ENCODE results near the gene CDIP1.
A peak's percentile ranks its signal among the peaks of the same experiment; 100 is the strongest.

The CDIP1 gene

DNA sequence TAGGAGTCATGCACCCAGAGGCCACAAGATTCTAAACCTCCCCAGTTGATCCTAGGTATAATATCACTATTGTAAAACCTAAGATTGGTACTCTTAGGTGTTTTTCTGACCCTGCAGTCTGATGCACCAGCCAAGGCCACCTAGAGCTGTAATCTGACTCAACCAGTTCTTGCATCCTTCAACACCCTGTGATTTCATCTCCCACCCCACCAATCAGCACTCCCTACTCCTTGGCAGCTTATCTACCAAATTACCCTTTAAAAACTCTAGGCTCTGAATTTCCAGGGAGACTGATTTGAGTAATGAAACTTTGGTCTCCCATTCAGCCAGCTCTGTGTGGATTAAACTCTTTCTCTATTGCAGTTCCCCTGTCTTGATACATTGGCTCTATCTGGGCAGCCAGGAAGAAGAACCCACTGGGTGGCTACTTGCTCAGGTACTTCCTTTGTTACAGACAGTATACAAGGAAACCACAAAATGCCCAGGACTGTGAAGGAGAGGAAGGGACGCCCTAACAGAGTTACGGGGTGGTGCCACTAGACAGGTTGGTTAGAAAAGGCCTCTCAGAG, 1.2 kb upstream of the CDIP1 start:
- no peak for DNase-seq (ENCODE audit: low read depth)

DNA sequence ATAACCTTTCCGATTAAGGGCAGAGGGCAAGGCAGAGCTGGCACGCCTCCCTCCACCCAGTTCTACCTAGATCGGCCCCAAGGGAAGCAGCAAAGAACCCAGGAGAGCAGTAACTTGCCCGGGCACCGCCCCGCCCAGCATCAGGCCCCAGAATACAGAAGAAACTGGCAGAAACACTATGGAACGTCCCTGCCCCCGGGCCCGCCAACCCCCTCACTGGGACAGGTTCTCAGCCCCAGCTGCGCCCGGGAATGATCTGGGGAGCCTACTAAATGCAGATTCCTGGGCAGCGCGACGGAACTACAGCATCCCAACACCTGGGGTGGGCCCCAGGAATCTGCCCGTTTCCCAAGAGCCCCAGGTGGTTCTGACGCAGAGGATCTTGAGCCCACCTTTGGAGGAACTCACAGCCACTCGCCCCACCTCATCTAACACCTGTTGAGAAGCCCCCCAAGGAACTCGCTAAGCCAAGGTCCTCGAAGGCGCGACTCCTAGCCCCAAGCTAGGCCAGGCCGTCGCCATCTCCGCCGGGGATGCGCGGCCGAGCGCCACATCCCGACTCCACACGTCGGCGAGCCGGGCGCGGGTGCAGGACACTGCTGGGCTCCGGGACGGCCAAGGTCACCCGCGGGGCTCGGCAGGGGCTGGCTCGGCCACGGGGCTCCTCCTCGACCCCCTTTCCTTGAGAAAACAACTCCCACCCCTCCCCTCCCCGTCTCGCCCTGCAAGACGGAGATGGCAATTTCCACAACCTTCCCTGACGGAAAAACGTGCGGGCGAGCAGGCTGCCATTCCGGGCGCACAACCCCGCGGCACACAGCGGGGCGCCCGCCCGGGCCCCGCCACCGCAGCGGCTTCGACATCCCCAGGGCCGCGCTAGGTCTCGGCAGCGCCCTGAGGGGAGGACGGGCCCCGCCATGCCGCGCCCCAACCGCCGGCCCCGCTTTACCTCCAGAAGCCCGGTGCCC, 913 bp downstream of the CDIP1 start:
- DNase-seq (ENCODE audit: low read depth), result no peak

DNA sequence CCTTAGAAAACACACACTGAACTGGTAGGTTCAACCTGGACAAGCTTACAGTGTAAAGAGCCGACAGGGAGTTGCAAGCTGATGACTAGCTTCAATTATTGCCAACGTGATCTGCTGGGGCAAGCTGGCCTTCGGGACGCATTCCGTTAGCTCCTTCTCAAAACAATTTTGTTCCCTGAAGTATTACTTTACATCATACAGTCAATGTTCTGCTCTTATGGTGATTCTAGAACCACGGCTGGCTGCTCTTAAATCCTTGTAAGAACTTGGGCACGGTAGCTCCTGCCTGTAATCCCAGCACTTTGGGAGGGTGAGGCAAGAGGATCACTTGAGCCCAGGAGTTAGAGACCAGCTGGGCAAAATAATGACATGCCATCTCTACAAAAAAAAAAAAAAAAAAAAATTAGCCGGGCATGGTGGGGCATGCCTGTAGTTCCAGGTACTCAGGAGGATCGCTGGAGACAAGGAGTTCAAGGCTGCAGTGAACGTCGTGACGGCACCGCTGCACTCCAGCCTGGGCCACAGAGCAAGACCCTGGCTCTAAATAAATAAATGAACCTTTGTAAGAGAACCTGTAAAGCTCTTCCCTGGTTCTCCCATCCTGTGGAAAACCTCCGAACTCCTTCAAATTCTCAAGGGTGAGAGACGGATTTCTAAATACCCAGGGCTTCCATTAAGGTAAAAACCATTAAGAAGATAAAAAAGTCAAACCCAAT, 2.0 kb downstream of the CDIP1 start:
- no peak for DNase-seq (ENCODE audit: low read depth)

DNA sequence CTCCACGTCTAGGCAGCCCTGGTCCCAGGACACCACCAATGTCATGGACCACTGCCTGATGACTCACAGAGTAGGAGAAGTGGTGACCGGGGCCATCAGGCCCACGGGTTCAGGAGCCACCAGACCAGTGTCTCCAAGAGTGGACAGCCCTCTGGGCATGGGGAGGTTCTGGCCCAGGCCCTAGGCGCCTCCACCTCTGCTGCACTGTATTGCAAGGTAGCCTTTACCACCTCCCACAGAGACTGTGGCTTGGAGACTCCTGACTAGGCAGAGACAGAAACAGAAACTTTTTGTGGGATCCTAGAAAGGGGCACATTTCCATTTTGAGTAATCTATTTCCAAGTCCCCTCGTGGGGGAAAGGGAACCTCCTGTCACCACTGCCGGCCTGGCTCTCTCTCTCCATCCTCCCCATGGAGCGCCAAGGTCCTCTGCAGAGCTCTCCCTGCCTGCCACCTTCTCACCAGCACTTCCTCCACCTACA, 2.9 kb downstream of the CDIP1 start:
- DNase-seq (ENCODE audit: low read depth), result no peak

DNA sequence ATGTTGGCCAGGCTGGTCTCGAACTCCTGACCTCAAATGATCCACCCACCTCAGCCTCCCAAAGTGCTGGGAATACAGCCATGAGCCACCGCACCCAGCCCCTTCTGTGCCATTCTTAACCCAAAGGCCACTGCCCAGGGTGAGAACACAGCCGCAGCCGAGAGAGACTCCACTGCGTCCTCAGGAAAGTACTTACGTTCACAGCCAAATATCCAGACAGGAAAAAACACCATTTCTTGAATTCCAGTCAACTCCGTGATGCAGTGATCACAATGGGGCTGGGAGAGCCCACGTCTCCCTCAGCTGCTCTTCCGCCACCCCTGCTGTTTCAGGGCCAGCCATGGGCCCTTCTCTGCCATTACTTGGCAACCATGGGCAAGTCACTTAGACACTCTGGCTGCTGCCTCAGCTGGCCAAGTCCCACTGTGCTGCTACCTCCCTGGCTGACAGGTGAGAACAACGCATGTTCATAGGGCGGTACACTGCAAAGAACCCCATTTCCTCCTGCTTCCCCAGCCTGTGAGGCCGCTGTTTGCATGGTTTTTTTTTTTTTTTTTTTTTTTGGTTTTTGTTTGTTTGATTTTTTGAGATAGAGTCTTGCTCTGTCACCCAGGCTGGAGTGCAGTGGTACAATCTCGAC, 4.3 kb downstream of the CDIP1 start:
- DNase-seq (ENCODE audit: low read depth), result no peak

DNA sequence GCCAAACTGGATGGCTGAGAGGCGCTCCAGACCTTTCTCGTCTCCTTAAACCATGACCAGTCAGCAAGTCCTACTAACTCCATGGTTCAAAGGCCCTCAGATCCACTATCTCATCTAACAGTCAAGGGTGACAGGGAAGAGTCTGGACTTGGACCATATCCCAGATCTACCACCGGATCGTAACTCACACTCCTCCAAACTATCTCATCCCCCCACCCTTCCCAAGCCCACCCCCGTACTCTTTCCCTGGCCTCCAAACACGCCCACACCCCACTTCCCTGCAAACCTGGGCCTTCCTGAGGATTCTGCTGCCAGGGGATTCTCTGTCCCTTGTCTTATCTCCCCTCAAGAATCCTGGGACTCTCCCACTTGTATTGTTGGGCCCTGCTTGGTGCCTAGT, 5.1 kb downstream of the CDIP1 start:
- no peak for DNase-seq (ENCODE audit: low read depth)

DNA sequence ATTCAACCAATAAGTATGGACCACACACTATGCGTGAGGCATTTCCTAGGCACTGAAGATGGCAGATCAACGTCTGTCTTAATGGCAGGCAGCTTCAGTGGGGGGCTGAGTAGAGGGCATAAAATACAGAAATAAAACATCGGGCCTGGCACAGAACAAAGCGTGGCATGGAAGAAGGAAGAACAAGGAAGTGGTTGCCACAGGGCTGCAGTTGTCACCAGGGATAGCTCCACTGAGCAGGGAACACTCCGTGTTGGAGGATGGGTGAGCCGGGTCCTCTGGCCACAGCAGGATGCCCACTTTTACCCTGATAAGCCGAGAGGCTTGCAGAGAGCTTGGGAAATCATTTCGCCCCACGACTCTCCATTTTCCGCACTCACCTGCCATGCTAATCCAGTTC, 6.3 kb downstream of the CDIP1 start:
- no peak for DNase-seq (ENCODE audit: low read depth)

DNA sequence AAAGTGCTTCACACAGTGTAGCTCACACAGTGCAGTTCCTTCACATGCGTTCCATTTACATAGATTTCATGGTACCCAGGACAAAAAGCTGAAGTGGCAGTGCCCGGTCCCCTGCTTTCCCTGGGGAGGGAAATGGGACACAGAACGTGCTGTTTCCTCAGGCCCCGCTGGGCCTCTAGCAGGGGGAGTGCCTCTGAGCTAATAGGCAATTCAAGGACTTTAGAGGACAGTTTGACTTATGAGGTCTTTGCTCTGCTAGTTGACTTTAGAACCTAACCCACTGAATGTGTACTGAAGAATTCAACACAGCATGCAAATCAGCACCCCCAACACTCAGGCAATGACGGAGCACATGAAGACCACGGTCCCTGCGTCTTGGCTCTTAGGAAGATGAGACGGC, 6.8 kb downstream of the CDIP1 start:
- DNase-seq (ENCODE audit: low read depth), result no peak

DNA sequence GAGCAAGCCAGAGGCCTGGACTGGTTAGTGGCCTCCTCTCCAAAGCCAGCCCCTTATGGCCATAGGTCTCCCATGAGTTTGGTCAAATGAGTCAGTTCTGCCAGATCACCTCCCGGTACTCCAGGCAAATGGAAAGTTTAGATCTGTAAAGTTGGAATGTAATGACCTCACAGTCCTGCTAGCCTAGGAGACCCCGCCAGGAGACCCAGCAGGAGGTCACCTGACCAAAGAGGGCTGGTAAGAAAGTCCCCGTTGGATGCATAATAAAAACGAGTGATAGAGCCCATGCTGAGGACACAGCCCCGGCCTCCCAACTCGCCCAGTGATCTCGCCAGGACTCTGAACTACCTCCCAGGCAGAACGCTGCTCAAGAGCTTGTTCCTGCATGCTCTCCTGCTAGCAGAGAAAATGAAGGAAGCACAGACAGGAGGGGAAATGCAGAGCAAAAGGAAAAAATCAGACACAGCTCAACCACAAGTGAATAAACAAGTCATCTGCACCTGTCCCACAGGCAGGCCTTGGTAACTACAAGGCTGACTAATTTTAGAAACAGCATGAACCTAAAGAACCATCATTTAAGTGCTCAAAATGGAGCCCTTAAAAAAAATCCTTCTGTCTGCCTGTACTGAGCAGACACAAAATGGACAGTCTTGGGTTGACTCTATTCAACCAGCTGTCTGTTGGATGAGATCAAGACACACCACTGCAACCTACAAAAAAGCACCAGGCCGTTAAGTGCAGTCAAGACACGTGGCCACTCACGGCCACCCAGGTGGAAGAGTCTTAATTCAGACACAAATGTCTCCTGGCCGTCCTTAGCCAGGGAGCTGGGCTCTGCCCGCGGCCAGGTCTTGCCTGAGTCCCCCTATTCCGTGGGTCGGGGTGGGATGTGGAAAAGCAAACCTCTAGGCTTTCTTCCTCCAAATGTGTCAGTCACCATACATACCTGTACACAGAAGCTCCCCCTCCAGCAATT, 9.2 kb downstream of the CDIP1 start:
- DNase-seq (ENCODE audit: low read depth), result peak; percentile 67

DNA sequence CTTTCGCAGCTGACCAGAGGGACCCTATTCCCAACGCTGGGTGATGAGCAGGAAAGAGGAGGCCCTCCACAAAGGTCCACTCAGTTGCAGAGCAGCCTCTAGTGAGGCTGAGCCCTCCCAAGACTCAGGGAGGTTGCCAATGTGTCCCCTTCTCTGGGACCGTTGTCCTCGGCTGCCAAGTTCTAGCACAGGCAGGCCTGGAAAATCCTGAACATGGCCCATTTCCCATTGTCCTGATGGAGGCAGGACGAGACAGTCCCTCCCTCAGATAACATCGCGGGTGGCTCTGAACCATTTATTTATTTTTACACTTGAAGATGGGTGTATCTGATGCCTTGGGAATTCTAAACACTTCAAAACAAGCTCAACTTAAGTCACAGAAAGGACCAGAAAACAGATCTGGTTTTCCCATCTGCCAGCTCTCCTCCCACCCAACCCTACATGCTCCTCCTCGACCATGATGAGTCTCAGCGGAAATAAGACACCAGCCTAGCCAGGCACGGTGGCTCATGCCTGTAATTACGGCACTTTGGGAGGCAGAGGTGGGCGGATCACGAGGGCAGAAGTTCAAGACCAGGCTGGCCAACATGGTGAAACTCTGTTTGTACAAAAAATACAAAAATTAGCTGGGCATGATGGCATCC, 12.8 kb downstream of the CDIP1 start:
- DNase-seq (ENCODE audit: low read depth), result no peak

DNA sequence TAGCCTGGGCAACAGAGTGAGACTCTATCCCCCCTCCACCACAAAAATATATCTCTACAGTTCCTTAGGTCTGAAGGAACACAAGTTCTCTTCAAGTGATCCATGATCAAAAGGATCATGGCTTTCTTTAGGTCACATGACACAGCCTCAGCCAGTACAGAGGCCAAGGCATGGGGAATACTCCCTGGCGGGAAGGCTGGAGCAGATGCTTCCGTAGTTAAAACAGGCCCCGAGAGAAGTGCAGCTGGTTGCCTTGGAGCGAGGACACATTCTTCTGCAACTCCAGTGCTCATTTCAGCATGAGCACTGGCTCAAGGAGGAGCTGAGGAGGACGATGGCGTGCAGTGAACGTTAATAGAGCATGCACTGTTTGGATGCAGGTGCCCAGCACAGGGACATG, 13.5 kb downstream of the CDIP1 start:
- DNase-seq (ENCODE audit: low read depth), result no peak

DNA sequence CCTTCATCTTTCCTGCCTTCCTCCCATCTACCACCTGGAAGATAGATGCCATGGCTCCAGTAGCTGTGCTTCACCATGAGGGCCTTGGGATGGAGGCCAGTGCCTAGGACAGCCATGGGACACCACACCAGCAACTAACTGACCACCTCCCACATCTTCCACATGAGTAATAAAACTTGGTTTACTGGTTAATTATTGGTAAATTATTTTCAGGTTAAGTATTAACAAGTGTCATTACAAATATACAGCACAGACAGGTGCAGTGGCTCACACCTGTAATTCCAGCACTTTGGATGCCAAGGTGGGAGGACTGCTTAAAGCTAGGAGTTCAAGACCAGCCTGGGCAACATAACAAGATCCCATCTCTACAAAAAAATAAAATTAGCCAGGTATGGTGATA, 14.0 kb downstream of the CDIP1 start:
- DNase-seq (ENCODE audit: low read depth), result no peak

DNA sequence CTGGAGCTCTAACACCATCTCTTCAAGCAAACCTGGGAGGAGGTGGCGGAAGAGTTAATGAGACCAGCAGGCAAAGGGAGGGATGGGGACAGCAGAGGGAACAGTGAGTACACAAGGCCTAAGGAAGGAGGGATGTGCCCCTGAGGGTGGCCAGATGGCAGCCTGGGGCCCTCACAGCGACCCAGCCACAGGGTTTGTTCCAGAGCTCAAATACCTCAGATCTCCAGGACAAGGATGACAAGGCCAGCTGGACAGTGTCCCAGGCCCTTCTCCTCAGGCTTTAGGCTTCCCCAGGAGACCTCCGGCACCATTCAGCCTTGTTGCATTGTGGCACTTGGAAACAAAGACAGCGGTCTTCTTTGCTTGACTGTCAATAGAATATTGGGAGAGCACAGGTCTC, 14.9 kb downstream of the CDIP1 start:
- no peak for DNase-seq (ENCODE audit: low read depth)

DNA sequence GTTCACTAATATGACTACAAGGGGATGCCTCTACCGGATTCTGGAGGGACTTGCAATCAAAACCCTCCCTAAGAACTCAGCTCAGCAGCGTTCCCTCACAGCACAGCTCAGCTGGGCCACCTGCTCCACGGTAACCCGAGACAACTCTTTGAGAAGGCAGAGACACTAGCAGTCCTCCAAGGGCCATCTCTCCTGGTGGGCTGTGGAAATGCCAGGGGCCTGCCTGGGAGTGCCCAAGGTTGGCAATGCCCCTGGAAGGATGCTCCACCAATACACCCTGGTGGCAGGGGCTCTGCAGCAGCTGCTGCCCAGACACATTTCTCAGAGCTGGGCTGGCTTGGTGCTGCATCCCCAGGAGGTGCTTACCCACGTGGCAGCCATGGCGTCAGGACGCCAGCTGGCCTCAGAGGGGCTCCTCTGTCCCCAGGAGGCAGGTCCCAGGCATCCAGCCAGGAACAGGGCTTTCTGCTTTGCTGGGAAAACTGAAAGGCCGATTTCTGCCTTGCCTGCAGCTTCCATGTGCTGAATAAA, 16.5 kb downstream of the CDIP1 start:
- DNase-seq (ENCODE audit: low read depth), result peak; percentile 46

DNA sequence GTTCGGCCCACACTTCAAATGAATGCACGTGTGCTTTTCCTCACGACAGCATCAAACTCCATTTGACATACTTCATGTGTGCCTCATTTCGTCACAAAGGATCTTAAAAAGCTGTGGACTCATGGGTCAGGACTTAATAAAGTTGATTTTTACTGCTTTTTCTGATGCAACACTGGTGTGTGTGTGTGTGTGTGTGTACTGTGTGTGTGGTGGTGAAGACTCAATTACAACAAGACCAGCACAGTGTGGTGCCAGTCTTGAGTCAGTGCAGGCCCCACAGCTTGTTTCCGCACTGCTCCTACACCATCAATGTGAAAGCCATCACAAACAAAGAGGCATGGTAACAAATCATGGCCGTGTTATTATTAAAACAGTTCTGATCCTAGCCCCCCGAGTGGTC, 17.7 kb downstream of the CDIP1 start:
- DNase-seq (ENCODE audit: low read depth), result peak; percentile 43

DNA sequence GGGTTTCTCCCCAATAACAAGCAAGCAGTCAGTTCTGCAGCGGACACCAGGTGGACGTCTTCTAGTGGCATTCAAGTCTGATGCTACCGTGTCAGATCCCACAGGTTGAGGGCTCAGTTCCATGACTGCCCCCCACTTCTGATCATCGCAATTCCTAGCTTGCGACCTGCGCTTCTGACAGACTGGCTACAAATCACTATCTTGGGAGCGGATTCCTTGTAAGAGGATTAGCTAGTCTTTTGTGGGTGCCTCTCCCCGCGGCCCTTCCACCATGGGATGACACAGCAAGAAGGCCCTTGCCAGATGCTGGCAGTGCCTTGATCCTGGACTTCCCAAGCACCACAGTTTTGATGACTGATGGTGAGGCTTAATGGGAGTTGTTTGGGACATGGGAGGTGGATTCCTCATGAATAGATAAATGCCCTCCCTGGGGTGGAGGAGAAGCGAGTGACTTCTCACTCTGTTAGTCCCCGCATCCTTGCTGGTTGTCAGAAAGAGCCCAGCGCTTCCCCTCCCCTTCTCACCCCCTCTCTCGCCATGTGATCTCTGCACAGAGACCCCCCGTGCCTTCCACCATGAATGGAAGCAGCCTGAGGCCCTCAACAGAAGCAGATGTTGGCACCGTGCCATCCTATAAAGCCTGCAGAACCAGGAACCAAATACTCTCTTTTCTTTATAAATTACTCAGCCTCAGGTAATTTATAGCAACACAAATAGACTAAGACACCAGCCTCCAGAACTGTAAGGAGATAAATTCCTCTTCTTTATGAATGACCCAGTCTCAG, 19.1 kb downstream of the CDIP1 start:
- DNase-seq (ENCODE audit: low read depth), result peak; percentile 72

DNA sequence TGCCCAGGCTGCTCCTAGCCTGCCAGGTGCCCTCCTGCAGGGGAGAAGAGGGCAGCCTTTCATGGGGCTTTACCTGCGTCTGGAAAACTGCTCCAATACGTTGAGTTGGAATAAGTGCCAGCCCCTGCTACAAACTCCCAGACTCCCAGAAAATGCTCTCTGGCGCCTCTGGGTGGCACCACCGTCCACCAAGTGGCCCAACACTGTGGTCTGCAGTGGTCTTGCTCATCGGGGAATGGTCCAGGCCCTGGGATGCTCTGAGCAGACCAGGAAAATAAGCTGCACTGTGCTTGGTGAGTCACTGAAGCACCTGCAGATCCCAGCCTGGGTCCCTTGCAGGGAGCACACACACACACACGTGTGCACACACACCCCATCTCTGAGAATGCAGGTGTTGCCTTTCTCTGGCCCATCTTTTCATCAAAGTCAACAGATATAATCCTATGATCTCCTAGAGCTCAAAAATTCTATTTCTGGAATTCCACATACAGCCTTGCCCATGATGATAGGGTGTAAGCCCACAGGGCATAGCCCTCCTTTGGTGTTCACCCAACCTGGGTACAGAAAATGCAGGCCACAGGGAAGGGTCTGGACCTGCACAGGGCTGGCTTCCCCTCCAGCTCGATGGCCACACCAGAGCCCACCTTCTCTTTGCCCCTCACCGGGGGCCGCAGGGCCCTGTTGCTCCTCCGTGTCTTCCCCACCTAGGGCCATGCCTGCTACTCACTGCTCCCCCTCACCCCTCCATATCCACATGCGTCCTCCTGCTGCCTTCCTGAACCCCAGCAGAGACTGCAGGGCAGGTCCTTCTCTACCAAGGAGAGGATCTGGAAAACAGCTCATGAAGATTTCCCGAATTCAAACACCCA, 20.5 kb downstream of the CDIP1 start:
- DNase-seq (ENCODE audit: low read depth), result peak; percentile 54

DNA sequence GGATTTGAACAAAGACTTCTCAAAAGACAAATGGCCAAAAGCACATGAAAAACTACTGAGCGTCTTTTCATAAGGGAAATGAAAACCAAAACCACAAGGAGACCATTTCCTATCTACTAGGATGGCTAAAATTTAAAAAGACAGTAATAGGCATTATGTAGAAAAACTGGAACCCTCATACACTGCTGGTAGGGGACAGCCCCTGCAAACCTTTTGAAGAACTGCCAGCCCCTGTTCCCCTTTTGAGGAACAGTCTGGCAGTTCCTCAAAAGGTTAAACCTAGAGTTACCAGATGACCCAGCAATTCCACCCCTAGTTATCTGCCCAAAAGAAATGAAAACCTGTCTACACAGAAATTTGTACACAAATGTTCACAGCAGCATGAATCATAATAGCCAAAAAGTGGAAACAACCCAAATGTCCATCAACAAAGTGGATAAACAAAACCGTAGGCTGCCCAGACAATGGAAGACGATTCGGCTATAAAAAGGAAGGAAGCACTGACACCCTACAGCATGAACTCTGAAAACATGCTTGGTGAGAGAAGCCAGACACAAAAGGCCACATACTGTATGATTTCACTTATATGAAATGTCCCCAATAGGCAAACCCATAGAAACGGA, 22.9 kb downstream of the CDIP1 start:
- no peak for DNase-seq (ENCODE audit: low read depth)

All from amniotic epithelial cell (primary cell).